GM18511 (cell line): Measurements from ENCODE around the gene U2AF1L4.

Experiments used
- ATAC-seq: cut with Tn5 transposase; IDR thresholded peaks from one replicate; pipeline ENCODE4 v1.9.1; 2021; ENCODE audit warnings: mild to moderate bottlenecking, moderate library complexity; ENCODE audit not compliant: unreplicated experiment

The U2AF1L4 gene, protein sequence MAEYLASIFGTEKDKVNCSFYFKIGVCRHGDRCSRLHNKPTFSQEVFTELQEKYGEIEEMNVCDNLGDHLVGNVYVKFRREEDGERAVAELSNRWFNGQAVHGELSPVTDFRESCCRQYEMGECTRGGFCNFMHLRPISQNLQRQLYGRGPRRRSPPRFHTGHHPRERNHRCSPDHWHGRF

GRCh38 chr19:35745328-35746086, at the start of gene U2AF1L4, which contains the start of gene PSENEN:
TSS of gene U2AF1L4 (minus strand) at chr19:35745418. CDS start at chr19:35745391, 27 bp downstream.
TSS of gene PSENEN (plus strand) at chr19:35745651. CDS start at chr19:35745931, 280 bp downstream.
- ATAC-seq = peak; percentile 45

DNA sequence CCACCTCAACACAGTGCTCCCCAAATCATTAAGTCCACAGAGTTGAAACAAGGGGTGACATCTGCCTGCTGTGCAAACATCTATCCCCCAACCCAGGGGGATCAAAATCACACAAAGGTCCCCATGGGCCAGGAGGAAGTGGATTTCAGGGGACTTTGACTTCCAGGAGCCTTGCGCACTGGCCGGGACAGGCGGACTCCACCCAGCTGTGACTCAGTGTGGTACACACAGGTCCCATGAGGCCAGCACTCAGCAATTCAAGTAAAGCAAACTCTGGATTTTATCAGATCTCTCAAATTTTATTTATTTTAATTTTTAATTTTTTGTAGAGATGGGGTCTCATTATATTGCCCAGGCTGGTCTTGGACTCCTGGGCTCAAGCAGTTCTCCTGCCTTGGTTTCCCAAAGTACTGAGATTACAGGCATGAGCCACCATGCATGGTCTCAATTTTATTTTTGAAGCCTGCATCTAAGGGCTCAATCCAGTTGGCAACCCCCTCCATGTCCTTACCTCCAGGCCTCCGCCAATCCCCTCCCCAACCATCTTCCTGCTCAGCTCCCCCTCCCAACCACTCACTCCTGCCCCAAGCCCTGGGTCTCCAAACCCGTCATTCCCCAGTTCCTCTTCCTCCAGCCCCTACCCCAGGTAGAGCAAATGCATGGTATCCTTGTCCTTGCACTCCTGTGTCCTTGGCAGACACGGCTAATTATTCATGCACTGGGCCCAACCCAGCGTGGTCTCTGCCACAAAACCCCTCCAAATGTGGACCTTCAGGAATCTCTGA, 48.4 kb upstream of the U2AF1L4 start:
- ATAC-seq = no peak

DNA sequence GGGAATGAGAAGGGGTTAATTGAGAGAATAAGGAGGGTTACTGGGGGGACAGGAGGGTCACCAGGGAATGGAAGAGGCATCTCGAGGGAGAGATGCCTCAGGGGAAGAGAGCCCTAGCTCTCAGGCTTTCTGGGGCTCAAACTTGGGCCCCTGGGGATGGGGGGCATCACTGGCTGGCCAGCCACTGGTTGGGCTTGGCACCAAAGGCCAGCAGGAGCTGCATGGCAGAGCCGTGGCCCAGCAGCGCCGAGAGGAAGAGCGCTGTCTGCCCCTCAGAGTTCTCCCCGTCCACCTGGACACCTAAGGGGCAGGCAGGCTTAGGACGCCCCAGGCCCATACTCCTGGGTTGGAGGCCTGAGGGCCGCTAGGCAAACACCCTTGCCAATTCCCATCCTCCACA, 47.7 kb upstream of the U2AF1L4 start:
- ATAC-seq = no peak

GRCh38 chr19:35792312-35792711, 47.1 kb upstream of the U2AF1L4 start:
- no peak for ATAC-seq

DNA sequence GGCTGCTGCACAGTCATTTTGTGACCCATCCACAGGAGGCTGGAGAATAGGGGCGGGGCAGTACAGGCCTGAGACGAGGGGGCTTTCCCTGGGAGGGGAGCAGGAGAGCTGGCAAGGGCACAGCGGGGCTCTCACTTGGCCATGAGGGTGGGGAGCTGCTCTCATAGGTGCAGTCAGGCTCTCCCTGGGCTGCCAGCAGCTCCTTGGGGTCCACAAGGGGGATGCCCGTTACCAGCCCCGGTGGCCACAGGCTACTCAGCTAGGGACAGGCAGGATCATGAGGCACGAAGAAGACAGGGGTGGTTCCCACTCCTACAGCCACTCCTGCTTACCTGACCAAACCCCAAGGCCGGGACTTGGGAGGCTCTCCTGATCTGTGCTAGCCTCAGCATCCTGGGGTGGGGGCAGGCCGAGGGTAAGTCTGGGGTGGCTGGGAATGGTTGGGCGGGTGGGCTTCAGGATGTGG, 46.6 kb upstream of the U2AF1L4 start:
- ATAC-seq = no peak

GRCh38 chr19:35790981-35791813, 46.0 kb upstream of the U2AF1L4 start:
- ATAC-seq = no peak

DNA sequence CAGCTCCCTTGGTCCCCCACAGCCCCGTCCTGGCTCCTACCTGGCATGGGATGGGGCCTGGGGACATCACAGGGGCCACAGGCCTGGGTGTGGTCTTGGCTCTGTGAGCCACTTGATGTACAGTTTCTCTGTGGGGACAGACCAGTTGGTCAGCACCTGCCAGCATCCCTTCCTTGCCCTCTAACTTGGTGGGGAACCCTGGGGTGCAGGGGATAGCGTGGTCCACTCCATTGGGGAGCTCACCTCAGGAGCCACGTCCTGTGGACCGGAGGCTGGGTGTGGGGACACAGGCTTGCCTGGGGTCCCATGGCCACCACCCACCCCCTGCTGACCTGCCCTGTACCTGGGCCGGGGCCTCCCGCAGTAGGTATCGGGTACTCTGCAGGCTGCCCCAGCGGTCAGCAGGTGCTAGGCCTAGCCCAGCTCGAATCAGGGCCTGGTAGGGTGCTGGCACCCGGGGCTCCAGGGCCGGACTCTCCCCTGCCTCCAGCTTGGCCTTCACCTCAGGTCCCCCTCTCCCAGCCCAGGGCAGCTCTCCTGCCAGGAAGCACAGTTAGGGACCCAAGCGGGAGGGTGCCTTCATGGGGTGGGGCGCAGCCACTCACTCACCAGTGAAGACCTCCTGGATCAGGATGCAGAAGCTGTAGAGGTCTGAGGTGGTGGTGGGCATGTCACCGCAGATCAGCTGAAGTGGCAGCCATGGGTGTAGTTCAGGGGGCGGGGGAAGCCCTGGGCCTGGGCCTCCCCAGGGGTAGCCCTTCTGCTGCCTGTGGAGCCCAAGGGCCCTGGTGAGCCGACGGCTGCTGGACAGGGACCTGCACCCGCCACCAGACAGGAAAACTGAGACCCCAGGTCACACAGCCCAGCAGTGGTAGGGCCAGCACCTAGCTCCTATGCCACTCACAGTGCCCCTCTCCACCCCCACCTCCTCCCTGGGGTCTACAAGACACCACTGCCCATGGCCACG, 45.0 kb upstream of the U2AF1L4 start:
- ATAC-seq = no peak

GRCh38 chr19:35789195-35789977, 44.2 kb upstream of the U2AF1L4 start:
- ATAC-seq = no peak

DNA sequence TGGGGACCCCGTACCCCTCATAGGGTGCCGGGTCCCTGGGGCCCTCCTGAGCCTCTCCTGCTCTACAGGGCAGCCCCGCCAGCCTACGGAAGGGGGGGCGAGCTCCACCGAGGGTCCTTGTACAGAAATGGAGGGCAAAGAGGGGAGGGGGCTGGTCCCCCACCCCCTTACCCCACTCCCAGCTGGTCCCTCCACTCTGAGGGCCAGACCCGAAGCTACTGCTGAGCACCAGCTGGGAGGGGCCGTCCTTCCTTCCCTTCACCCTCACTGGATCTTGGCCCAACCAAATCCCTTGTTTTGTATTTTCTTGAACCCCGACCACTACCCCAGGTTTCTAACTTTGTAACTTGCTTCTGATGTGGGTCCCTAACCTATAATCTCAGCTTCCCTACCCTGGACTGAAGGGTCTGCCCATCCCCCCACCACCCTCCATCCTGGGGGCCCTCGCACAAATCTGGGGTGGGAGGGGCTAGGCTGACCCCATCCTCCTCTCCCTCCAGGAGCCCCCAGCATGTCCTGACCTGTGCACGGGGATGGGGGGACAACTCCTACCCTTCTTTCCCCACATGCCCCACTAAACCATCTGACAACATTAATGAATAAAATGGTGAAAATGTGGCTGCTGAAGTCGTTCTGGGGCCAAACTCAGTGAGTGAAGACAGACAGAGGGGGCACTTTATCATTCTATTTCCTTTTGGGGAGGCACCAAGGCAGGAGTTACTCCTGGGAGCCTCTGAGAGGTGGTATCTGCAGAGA, 43.2 kb upstream of the U2AF1L4 start:
- no peak for ATAC-seq

- no peak for ATAC-seq
Observed at GRCh38 chr19:35787227-35787799, 42.1 kb upstream of the U2AF1L4 start.

GRCh38 chr19:35786299-35787160, 41.3 kb upstream of the U2AF1L4 start:
- no peak for ATAC-seq

- no peak for ATAC-seq
Observed at GRCh38 chr19:35785339-35785627, 40.1 kb upstream of the U2AF1L4 start.

GRCh38 chr19:35784503-35785338, 39.5 kb upstream of the U2AF1L4 start:
- no peak for ATAC-seq

DNA sequence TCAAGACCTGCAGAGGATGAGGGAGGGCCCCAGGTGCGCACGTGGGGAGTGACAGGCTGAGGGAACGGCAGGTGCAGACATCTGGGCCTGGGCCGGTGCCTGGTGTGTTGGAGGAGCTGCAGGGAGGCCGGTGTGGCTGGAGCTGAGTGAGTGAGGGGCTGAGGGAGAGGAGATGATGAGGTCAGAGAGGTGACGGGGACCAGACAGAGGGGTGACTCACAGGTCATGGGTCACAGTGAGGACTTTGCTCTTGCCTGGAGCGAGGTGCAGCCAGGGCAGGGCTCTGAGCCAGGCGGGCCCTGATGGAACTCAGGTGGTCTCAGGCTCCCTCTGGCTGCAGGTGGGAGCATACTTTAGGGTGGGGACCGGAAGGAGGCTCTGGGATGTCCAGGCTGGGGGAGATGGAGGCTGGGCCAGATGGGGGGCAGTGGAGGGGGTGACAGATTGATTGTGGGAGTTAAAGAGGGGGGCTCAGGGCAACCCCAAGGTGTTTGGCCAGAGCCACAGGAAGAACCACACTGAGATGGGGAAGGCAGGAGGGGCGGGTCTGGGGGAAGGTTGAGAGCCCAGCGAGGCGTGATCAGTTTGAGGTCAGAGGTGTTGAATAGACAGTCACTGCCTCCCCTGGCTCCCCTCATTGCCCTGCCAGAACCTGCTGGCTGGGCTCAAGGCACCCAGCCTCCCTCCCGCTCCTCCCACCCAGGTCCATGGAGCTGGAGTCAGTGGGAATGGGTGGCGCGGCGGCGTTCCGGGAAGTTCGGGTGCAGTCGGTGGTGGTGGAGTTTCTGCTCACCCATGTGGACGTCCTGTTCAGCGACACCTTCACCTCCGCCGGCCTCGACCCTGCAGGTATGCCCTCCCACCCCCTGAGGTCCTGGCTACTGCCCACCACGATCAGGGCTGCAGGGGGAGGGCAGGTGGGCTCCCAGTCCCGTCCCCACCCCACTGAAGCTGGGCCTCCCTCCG, 38.5 kb upstream of the U2AF1L4 start:
- no peak for ATAC-seq

- ATAC-seq = no peak
Observed at GRCh38 chr19:35782589-35782988, 37.4 kb upstream of the U2AF1L4 start.
